Embryonic facial prominence (tissue), 1 donor: Measurements from ENCODE around the gene BLTP2.
"Not testable (repeated sequence)": the region's sequence is repeated elsewhere in the genome, so short reads cannot be mapped to it uniquely, and the experiment has no call there.

Experiments used
- DNase-seq: peaks from one replicate; pipeline ENCODE4 v3.0.0-alpha.2; 2016; ENCODE audit errors: extremely low spot score

Gene BLTP2

DNA sequence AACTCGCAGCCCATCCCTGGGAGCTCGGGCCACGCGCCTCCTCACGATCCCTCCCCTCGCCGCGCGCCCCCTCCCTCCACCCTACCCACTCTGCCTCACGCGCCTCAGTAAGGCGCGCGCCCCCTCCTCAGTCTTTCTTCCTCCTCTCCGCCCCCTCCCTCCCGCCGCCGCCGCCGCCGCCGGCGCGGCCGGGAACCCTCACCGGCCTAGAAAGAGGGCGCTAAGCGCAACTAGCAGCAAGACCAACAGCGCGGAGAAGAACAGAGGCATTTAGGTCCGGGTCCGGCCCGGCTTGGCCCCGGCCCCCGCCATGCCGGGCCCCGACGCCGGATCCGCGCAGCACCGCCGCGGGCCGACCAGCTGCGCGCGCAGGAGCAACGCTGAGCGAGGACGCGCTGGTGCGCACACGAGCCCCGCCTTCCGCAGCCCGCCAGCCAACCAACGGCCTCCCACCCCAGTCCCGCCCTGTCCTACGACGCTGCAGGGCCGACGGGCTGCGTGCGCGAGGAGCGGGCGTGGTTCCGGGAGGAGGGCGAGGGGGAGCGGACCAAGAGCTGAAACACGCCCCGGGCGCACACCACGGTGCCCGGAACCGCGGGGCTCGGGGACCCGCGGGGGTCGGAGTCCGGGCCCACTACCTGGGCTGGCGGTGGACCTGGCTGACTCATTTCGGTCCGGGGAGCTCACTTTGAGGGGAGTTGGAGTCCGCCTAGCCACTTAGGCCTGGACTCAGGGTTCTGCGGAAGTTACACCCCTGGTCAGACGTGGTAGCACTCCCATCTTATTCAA is at the start of gene BLTP2:
TSS of gene BLTP2 (minus strand) at position 372 of the 789 bp plus-strand sequence. CDS start at position 270, 102 bp downstream.
- peak; percentile 91 for DNase-seq

DNA sequence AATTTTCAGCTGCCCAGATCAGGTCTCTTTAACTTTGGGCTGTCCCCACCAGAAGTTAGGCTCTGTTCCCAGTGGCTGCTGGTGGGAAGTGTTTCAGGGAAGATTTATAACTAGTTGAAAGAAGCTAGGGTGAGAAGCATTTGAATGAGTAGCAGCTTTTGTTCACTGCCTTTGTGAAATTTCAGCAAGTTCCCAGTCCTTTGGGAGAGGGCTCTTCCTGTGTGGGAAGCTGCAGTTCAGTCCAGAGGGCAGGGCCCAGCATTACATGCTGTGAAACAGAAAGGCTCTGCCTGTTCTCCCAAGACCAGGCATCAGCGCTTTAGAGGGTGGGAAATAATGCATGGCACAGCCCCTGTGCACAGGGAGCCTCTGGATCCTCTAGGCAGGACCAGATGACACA is 48.9 kb upstream of the BLTP2 start:
- no peak for DNase-seq

DNA sequence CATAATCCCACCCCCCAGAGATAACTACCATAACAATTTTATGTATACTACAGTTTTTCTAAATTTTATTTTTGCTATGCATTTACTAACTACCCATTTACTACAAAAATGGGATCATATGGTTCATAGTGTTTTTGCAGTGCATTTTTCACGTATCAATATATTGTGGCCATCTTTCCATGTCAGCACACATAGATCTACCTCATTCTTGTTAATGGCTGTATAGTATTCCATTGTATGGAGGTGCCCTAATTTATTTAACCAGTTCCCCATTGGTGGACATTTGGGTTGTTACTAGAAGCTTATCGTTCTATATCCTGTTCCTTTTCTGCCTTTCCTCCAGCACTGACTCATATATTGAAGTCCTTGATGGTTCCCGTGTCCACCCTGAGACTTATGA is 44.1 kb upstream of the BLTP2 start:
- DNase-seq = no peak

DNA sequence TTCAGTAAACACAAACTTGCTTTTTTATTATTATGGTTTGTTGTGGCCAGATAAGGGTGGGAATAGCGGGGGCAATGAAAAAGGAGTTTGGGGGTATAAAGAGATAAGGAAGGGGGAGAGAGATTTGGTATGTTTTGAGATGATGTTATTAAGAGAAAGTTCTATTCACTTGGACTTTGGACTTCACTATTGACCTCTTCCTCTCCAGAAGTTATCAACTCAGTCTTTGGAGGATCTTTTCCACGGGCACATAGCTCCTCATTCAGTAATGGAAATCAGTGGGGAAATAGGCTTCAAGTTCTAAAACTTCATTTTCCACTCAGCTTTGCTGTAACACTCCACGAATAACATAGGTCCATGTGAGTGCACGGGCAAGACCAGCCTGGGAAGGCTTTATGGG is 43.5 kb upstream of the BLTP2 start:
- no peak for DNase-seq

DNA sequence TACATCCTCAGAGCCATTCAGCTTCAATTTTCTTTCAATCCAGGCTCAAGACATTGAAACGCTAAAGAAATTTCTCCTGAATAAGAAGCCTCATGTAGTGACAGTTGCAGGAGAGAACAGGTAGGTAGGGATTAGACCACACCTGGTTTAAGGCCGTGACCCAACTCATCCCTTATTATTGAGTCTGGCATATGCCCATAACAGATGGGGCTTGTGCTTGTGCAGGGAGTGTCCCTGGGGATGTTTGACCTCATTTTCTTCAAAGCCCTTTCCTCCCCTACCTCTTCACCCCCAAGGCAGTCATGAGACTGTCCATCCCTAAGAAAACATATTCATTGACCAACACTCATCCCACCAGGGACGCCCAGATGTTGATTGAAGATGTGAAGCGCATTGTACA is 41.3 kb upstream of the BLTP2 start:
- DNase-seq = no peak

DNA sequence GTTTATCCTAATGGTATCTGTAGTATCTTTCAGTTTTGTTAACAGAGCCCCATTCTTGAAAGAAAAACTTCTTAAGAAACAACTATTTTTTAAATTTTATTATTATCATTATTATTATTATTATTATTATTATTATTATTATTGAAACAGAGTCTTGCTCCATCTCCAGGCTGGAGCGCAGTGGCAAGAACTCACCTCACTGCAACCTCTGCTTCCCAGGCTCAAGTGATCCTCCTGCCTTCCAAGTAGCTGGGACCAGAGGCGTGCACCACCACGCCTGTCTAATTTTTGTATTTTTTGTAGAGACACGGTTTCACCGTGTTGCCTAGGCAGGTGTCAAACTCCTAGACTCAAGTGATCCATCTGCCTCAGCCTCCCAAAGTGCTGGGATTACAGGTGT is 40.4 kb upstream of the BLTP2 start:
- no peak for DNase-seq

DNA sequence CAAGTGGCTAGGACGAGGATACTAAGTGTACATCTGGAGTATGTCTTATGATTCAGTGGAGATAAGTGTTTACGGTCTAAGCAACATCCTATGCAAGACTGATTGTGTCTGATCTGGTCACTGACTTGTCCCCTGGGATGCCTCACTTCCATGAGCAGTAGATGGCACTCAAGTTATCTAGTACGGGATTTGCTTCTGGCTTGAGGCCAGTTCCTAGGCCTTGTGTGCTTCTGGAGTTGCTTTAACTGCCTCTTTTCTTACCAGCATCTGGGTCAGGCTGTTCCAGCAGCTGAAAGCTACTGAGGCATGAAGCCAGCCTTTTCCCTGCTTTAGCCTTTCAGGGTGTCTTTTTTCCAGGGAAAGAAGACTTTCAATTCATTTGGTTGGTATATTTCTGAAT is 40.0 kb upstream of the BLTP2 start:
- no peak for DNase-seq

DNA sequence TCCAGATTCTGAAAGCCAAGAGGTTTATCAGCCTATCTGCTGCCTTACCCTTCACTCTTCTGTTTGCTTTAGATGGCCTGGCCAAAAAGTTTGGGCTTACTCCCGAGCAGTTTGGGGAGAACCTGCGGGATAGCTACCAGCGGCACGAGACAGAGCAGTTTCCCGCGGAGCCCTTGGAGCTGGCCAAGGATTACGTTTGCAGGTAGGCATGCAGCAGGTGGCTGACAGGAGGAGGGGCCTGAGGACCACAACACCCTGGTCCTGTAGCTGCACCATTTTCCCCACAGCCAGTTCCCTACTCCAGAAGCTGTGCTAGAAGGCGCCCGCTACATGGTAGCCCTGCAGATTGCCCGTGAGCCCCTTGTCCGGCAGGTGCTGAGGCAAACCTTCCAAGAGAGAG is 37.7 kb upstream of the BLTP2 start:
- no peak for DNase-seq

DNA sequence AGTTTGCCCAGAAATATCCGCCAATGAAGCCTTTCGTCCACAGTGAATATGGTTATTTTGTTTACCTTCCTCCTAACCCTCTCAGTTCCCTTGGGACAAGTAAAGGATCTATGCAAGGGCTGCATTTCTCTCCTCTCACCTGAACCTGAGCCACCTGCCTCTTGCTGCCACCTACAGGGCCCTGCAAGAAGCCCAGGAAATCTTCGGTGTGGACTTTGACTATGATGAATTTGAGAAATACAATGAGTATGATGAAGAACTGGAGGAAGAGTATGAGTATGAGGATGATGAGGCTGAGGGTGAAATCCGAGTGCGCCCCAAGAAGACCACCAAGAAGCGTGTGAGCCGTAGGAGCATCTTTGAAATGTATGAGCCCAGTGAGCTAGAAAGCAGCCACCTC is 31.0 kb upstream of the BLTP2 start:
- DNase-seq = no peak

DNA sequence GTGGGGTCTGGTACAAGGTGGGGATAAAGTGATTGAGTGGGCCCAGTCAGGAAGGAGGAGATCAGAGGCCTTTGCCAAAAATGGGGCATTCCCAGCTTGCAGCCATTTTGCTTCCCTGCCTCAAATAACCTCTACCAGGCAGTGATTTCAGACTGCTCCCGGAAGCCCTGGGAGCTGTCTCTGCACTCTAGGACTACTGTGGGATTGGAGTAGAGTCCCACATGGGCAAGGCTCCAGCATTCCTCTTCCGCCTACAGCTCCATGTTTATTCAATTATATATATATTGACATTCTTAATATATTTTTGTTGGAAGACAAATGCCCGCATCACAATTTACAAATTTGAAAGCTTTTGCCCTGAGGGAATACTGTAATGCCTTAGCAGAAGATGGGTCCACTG is 30.5 kb upstream of the BLTP2 start:
- no peak for DNase-seq

DNA sequence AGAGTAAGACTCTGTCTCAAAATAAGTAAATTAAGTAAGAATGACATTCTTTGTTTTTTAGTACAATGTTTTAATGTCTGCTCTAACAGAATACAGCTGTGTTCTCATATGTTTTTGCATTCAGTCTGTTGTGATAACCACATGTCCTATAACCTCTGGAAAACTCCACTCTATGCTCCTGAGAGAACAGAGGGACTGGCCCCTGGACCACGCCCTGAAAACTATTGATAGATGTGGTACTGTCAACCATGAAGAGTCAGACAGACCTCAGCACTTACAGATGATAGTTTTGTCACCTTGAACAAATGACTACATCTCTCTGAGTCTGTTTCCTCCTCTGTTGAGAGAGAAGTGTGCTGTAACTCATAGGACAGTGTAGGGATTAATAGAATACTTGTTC is 25.0 kb upstream of the BLTP2 start:
- DNase-seq = no peak

DNA sequence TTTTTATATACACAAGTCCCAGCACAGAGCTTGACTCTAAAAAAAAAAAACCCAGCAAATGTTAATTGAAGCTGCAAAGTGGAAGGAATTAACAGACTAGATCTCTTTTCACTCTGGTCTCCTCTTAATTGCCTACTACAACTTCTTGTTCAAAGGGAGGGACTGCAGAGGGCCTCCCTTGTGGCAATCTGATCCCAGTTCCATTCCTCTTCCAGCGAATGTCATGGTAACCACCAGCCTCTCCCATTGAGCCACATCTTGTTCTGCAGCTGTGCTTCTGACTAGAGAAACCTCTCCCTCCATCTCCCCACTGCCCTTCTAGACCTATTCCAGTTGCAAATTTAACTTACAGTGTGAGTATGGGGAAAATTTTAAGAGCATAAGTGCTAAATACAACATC is 22.9 kb upstream of the BLTP2 start:
- no peak for DNase-seq

DNA sequence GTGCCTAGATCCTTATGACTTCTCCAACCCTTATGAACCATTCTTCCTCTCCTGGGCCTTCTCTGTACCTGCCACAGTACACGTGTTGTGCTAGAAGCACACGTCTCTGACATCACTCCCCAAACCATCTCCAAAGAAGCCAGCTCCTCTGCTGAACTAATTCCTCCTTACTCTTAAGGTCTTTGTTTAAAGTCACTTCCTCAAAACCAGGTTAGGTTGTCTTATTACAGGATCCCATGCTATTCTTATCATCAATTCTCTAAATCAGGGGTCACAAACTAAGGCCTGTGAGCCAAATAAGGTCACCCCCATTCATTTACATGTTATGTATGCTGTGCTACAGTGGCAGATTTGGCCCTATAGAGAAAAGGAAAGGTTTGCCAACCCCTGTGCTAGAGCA is 21.0 kb upstream of the BLTP2 start:
- no peak for DNase-seq

DNA sequence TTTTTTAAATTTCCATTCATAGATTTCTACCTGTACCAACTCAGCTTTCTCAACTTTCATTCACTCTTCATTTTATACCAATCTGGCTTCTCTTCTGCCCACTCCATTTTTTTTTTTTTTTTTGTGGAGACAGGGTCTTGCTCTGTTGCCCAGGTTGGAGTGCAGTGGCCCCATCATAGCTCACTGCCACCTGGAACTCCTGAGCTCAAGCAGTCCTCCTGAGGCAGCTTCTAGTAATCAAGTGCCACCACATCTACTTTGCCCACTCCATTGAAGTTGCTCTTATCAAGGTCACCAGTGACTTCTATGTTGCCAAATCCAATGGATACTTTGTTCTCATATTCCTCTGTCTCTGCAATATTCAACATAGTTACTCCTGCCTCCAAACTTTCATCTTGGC is 18.8 kb upstream of the BLTP2 start:
- DNase-seq = no peak

DNA sequence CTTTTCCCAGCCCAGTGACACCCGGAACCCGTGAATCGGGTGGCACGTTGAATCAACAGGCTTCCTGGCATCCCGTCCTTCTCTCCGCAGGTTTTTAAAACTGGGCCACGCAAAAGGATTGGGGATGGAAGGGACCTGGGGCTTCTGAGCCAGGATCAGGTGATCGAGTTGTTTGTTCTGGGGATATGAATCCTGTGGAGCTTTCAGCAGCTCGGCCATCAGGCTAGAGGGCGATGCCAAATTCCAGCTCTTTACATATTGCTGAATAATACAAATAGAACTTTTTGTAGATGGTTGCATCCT is 17.5 kb upstream of the BLTP2 start:
- DNase-seq = no peak

DNA sequence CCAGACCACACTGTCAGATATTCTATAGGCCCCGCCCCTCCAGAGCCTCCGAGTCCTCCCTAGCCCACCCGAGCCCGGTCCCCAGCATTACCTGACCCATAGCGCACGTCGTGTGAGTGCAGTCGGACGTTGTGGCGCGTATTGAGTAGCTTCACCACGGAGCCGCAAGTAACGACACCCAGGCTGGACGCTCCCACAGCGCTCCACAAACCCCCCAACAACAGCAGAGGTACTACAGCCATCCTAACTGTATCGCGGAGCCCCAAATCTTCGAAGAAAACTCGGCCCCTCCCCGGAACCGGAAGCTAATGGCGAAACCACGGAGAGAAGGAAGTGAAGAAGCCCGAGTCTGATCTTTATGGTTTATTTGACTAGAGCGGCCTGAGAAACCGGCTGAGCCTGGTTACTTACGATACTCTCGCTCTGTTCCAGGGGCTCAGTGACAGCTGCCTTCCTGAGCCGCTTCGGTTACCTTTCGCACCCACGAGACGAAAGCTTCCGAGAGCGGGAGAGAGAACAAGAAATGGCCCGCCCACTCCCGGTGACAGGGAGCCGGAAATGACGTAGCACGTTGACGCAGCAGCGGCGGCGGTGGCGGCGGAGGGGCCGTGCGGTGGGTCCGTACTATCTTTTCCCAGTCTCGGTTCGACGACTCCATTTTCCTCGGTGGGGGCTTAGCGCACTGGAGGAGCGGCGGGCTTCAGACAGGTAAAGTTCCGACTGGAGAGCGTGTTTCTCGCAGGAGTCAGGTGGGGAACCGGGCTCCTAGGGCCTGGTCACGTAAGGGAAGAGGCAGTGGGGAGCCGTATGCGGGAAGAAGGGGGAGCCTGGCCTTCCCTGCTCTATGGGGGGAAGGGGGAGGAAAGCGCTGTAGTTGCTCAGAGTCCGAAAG is 16.9 kb upstream of the BLTP2 start, which contains the start of the genes SDF2 and SUPT6H:
TSS of gene SDF2 (minus strand) at position 272 of the 892 bp plus-strand sequence. CDS start at position 242, 30 bp downstream.
TSS of gene SUPT6H (plus strand) at position 571 of the 892 bp plus-strand sequence. CDS start 11,197 bp downstream, outside the sequence.
- peak; percentile 89 for DNase-seq

DNA sequence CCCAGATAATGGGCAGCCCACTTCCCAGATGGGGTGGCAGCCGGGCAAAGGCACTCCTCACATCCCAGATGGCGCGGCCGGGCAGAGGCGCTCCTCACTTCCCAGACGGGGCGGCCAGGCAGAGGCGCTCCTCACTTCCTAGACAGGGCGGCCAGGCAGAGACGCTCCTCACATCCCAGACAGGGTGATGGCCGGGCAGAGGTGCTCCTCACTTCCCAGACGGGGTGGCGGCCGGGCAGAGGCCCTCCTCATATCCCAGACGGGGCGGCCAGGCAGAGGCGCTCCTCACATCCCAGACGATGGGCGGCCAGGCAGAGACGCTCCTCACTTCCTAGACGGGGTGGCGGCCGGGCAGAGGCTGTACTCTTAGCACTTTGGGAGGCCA is 14.5 kb upstream of the BLTP2 start:
- not testable (repeated sequence) for DNase-seq

DNA sequence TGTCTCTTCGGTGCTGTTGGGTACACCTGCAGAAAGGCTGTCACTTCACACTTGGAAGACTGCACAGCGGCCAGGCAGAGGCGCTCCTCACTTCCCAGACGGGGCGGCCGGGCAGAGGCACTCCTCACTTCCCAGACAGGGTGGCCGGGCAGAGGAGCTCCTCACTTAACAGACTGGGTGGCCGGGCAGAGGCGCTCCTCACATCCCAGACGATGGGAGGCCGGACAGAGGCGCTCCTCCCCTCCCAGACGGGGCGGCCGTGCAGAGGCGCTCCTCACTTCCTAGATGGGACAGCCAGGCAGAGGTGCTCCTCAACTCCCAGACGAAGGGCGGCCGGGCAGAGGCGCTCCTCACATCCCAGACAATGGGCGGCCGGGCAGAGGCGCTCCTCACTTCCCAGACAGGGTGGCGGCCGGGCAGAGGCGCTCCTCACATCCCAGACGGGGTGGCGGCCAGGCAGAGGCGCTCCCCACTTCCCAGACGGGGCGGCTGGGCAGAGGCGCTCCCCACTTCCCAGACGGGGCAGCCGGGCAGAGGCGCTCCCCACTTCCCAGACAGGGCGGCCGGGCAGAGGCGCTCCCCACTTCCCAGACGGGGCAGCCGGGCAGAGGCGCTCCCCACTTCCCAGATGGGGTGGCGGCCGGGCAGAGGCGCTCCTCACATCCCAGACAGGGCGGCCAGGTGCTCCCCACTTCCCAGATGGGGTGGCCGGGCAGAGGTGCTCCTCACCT is 14.0 kb upstream of the BLTP2 start:
- not testable (repeated sequence) for DNase-seq

DNA sequence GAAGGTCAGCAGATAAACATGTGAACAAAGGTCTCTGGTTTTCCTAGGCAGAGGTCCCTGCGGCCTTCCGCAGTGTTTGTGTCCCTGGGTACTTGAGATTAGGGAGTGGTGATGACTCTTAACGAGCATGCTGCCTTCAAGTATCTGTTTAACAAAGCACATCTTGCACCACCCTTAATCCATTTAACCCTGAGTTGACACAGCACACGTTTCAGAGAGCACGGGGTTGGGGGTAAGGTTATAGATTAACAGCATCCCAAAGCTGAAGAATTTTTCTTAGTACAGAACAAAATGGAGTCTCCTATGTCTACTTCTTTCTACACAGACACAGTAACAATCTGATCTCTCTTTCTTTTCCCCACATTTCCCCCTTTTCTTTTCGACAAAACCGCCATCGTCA is 13.4 kb upstream of the BLTP2 start:
- DNase-seq = not testable (repeated sequence)

DNA sequence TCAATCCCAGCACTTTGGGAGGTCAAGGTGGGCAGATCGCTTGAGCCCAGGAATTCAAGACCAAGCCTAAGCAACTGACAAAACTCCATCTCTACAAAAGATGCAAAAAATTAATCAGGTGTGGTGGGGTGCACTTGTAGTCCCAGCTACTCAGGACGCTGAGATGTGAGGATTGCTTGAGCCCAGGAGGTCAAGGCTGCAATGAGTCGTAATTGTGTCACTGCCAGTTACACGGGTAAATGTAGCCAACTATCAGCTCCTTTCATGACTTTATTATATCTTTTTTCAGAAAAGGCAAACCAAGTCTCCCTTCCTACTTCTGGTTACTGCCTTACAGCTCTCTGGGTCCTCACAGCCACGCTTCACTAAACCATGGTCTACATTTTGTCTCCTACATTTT is 12.8 kb upstream of the BLTP2 start:
- no peak for DNase-seq

DNA sequence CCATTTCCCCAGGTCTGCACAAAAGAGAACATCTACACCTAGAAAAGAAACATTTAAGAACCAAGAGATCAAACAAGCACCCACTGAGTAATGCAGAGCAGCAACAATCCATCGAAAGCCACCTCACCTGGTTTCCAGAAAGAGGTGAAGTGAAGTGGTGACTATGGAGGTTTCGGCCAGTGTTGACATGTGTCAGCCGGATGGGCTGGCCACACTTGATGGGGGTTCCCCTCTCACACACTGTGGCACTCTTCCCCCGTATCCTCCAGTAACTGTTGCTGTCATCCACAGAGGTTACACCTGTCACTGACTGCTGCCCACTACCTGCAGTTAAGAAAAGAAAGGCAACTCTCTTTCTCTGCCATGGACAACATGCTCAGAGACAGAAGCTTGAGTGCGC is 10.2 kb upstream of the BLTP2 start:
- DNase-seq = no peak

DNA sequence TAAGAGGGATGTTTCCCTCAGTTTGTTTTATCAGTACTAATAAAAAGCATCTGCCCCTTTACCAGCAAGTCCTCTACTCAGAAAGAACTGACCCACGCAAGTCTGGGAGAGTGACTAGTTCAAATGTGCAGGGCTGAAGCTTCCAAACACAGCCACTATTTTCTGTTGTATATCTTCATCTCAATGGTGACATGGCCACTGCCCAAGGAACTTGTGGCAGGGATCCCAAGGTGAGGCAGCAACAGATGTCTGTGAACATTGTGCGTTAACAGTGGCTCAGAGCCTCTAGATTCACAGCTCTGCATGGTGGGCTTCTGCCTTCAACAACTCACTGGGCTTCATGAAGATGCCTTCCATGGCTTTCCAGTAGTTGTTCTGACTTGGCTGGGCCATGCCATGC is 3.7 kb upstream of the BLTP2 start:
- no peak for DNase-seq
